A673 (cell line): ENCODE measurements around the gene SMOC2. TPM values are rescaled to one million over a fixed set of nuclear protein-coding genes. Genes with fewer than 3 reads are reported as not detected.

Source experiments
- BruUV-seq: library from RNA; stranded (reverse); fragments of 400-500 nt; replicated peaks from 2 replicates; lab custom pipeline; 2021; lab: Mats Ljungman, UMichigan
- CTCF ChIA-PET: fragments of 300-600 bp; sonication (Branson Sonifier 250); formaldehyde crosslinking; loops from one replicate; lab custom pipeline; 2022; ENCODE audit warnings: antibody characterized with exemption; lab: Charles Lee
- POLR2A ChIA-PET: fragments of 300-600 bp; sonication (Branson Sonifier 250); formaldehyde crosslinking; loops from one replicate; lab custom pipeline; 2022; ENCODE audit warnings: antibody characterized with exemption; ENCODE audit not compliant: low non-redundant PET; lab: Charles Lee
- DNase-seq: peaks from one replicate; pipeline ENCODE4 v3.0.0-alpha.2; 2015; ENCODE audit warnings: low spot score
- H3K27ac ChIP-seq: fragments of 200-600 bp; sonication (generic); 2 replicates; pipeline ENCODE4 v1.5.1; 2016; ENCODE audit warnings: mixed run types, low read depth, mild to moderate bottlenecking, mixed read lengths, antibody characterized with exemption, low read length; ENCODE audit not compliant: poor library complexity, severe bottlenecking
- H3K27me3 ChIP-seq: fragments of 200-600 bp; sonication (generic); replicated peaks from 2 replicates; pipeline ENCODE4 v1.6.1; 2017; ENCODE audit warnings: mixed run types, low read depth, mild to moderate bottlenecking, mixed read lengths, antibody characterized with exemption, low read length; ENCODE audit not compliant: insufficient read depth, poor library complexity
- H3K36me3 ChIP-seq: fragments of 200-600 bp; sonication (generic); 2 replicates; pipeline ENCODE4 v1.6.1; 2016; ENCODE audit warnings: mixed run types, mild to moderate bottlenecking, mixed read lengths, antibody characterized with exemption, low read length; ENCODE audit not compliant: insufficient read depth, poor library complexity, severe bottlenecking
- H3K4me1 ChIP-seq: fragments of 200-600 bp; sonication (generic); 2 replicates; pipeline ENCODE4 v1.6.1; 2017; ENCODE audit warnings: mixed run types, mild to moderate bottlenecking, mixed read lengths, antibody characterized with exemption, low read length; ENCODE audit not compliant: insufficient read depth, poor library complexity, severe bottlenecking
- H3K4me3 ChIP-seq: fragments of 200-600 bp; sonication (generic); 2 replicates; pipeline ENCODE4 v1.5.1; 2016; ENCODE audit warnings: low read depth, mixed run types, mild to moderate bottlenecking, mixed read lengths, low read length; ENCODE audit not compliant: poor library complexity, severe bottlenecking
- H3K9me3 ChIP-seq: fragments of 200-600 bp; sonication (generic); 2 replicates; pipeline ENCODE4 v1.6.1; 2016; ENCODE audit warnings: mixed run types, low read depth, mild to moderate bottlenecking, mixed read lengths, antibody characterized with exemption, low read length; ENCODE audit not compliant: poor library complexity, severe bottlenecking
- CTCF ChIP-seq: fragments of 300-800, 200-600 bp; sonication (generic); conservative IDR thresholded peaks from 2 replicates; pipeline ENCODE4 v1.5.1; 2017; ENCODE audit warnings: low read depth, mild to moderate bottlenecking, antibody characterized with exemption, low read length, moderate library complexity, mixed read lengths
- EZH2 ChIP-seq: fragments of 200-600 bp; sonication (generic); IDR thresholded peaks from 2 replicates; pipeline ENCODE4 v1.6.1; 2017; ENCODE audit warnings: borderline replicate concordance, low read depth, mild to moderate bottlenecking, mixed read lengths, antibody characterized with exemption, low read length; ENCODE audit not compliant: poor library complexity, severe bottlenecking
- intact Hi-C: fragments of 100-400 bp; cut with micrococcal nuclease; formaldehyde crosslinking; loops from one replicate; pipeline ENCODE4 v1.10.0; 2022; ENCODE audit not compliant: unreplicated experiment
- total RNA-seq: library from RNA; stranded (reverse); gene quantifications from 2 replicates; pipeline ENCODE4 v1.2.3, GENCODE V29; 2021

The SMOC2 gene
- total RNA-seq, 1 experiment from 2014 or later: 1.8 TPM

GRCh38 chr6:168535711-168536110 lies 94.7 kb downstream of the SMOC2 start:
- Histone ChIP-seq H3K27ac (no peak overlapping the region), H3K36me3 (no peaks in the 10 kb centered on the region), H3K9me3 (no peaks in the 10 kb centered on the region), H3K27me3 (no peaks in the 10 kb centered on the region), H3K4me3 (no peak overlapping the region), H3K4me1 (no peaks in the 10 kb centered on the region)
- DNase-seq: no peak
- CTCF ChIA-PET: no interaction called here
- POLR2A ChIA-PET: no interaction called here
- intact Hi-C loops: no loop called here
- TF ChIP-seq EZH2 (no peak), CTCF (no peak)
- no TSS peak for BruUV-seq

- Histone ChIP-seq H3K27ac (no peak overlapping the region), H3K27me3 (no peaks in the 10 kb centered on the region), H3K36me3 (no peaks in the 10 kb centered on the region), H3K9me3 (no peaks in the 10 kb centered on the region), H3K4me3 (no peak overlapping the region), H3K4me1 (no peaks in the 10 kb centered on the region)
- no TSS peak for BruUV-seq
- ChIA-PET POLR2A (no interaction called here), CTCF (no interaction called here)
- intact Hi-C loops: no loop called here
- no peak for TF ChIP-seq EZH2
- no peak for TF ChIP-seq CTCF
- DNase-seq: no peak
These were observed 95.2 kb downstream of the SMOC2 start for GRCh38 chr6:168536196-168536595.

- no TSS peak for BruUV-seq
- Histone ChIP-seq H3K9me3 (no peaks in the 10 kb centered on the region), H3K27me3 (no peaks in the 10 kb centered on the region), H3K36me3 (no peaks in the 10 kb centered on the region), H3K4me3 (no peak overlapping the region), H3K4me1 (no peaks in the 10 kb centered on the region), H3K27ac (no peak overlapping the region)
- ChIA-PET CTCF (no interaction called here), POLR2A (no interaction called here)
- DNase-seq: no peak
- TF ChIP-seq CTCF: no peak
- no peak for TF ChIP-seq EZH2
- intact Hi-C loops: no loop called here
These were observed 95.9 kb downstream of the SMOC2 start for GRCh38 chr6:168536665-168537539.
